Nephron progenitor cell (in vitro differentiated cells): ENCODE measurements around the gene PRIMPOL.

Source experiments
- DNase-seq: peaks from one replicate; pipeline ENCODE4 v3.0.0; 2021
- H3K27ac Mint-ChIP-seq: 2 replicates; pipeline ENCODE4 v1.8.0; 2021; ENCODE audit warnings: mild to moderate bottlenecking, moderate library complexity, mixed read lengths
- H3K27me3 Mint-ChIP-seq: 2 replicates; pipeline ENCODE4 v1.8.0; 2021; ENCODE audit warnings: mild to moderate bottlenecking, low read depth, mixed read lengths; ENCODE audit not compliant: poor library complexity
- H3K36me3 Mint-ChIP-seq: 2 replicates; pipeline ENCODE4 v1.8.0; 2021; ENCODE audit warnings: low read depth, mixed read lengths
- H3K4me1 Mint-ChIP-seq: 2 replicates; pipeline ENCODE4 v1.8.0; 2021; ENCODE audit warnings: mixed read lengths
- H3K4me3 Mint-ChIP-seq: 2 replicates; pipeline ENCODE4 v1.8.0; 2021; ENCODE audit warnings: mild to moderate bottlenecking, moderate library complexity, mixed read lengths
- H3K9me3 Mint-ChIP-seq: 2 replicates; pipeline ENCODE4 v1.8.0; 2021; ENCODE audit warnings: mild to moderate bottlenecking, moderate library complexity, mixed read lengths
- CTCF ChIP-seq: fragments of 200-600 bp; sonication (generic); IDR thresholded peaks from 2 replicates; pipeline ENCODE4 v1.5.0; 2021; ENCODE audit warnings: antibody characterized with exemption

The PRIMPOL gene

GRCh38 chr4:184628103-184628502 is 21.4 kb upstream of the PRIMPOL start:
- no peaks in the 10 kb centered on the region for H3K27me3 Mint-ChIP-seq
- H3K9me3 Mint-ChIP-seq, result peaks cover 7% of the 10 kb centered on the region
- no peak for TF ChIP-seq CTCF
- peaks cover 9% of the 10 kb centered on the region for H3K4me1 Mint-ChIP-seq
- no peak overlapping the region for H3K4me3 Mint-ChIP-seq
- peaks cover 86% of the 10 kb centered on the region for H3K36me3 Mint-ChIP-seq
- no peak for DNase-seq
- no peak overlapping the region for H3K27ac Mint-ChIP-seq

GRCh38 chr4:184632842-184633241 is 16.7 kb upstream of the PRIMPOL start:
- Mint-ChIP-seq H3K27me3 (no peaks in the 10 kb centered on the region), H3K36me3 (peaks cover 77% of the 10 kb centered on the region), H3K4me3 (no peak overlapping the region), H3K27ac (no peak overlapping the region), H3K9me3 (no peaks in the 10 kb centered on the region), H3K4me1 (no peaks in the 10 kb centered on the region)
- TF ChIP-seq CTCF, result no peak
- no peak for DNase-seq

DNA sequence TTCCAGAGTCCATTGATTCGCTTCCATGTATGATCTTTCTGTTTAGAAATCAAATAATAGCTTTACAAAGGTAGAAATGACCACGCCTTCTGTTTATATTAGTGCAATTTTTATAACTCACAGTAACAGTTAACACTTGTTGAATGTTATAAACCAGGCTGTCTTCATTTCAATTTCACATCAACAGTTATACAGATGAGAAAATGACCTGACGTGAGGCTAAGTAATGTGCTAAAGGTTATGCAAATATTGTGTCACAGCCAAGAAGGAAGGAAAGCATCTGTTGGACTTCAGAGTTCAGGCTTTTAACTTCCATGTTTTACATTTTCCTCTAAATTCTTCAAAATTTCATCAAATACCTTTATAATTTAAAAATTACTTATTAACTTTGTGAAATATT is 14.2 kb upstream of the PRIMPOL start:
- Mint-ChIP-seq H3K36me3 (peaks cover 73% of the 10 kb centered on the region), H3K4me1 (no peaks in the 10 kb centered on the region), H3K27ac (no peak overlapping the region), H3K27me3 (no peaks in the 10 kb centered on the region), H3K4me3 (no peak overlapping the region), H3K9me3 (no peaks in the 10 kb centered on the region)
- DNase-seq, result no peak
- TF ChIP-seq CTCF, result no peak

DNA sequence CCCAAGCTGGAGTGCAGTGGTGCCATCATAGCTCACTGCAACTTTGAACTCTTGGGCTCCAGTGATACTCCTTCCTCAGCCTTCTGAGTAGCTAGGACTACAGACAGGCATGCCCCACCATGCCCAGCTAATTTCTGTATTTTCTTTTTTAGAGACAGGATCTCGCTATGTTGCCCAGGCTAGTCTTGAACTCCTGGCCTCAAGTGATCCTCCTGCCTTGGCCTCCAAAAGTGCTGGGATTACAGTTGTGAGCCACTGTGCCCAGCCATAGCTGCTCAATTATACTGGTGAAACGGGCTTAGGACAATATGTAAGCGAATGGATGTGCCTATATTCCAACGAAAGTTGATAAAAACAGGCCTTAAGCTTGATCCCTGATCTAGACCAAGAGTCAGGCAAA is 13.4 kb upstream of the PRIMPOL start:
- no peaks in the 10 kb centered on the region for H3K4me1 Mint-ChIP-seq
- no peak for TF ChIP-seq CTCF
- no peak overlapping the region for H3K27ac Mint-ChIP-seq
- H3K36me3 Mint-ChIP-seq, result peaks cover 75% of the 10 kb centered on the region
- H3K9me3 Mint-ChIP-seq, result no peaks in the 10 kb centered on the region
- no peaks in the 10 kb centered on the region for H3K27me3 Mint-ChIP-seq
- H3K4me3 Mint-ChIP-seq, result no peak overlapping the region
- no peak for DNase-seq

DNA sequence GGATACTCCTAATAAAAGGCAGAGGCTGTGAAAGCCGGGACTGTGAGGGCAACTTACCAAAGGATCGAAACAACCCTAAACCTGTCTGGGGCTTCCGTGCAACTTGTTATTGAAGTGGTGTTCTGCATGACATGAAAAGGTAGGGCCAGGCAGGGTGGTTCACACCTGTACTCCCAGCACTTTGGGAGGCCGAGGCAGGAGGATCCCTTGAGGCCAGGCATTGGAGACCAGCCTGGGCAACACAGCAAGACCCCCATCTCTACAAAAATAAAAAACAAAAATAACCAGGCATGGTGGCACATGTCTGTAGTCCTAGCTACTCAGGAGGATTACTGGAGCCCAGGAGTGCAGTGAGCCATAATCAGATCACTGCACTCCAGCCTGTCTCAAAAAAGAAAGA is 12.6 kb upstream of the PRIMPOL start:
- Mint-ChIP-seq H3K27ac (peak overlapping the region; percentile 22), H3K36me3 (peaks cover 78% of the 10 kb centered on the region), H3K27me3 (no peaks in the 10 kb centered on the region), H3K4me3 (no peak overlapping the region), H3K9me3 (no peaks in the 10 kb centered on the region), H3K4me1 (no peaks in the 10 kb centered on the region)
- no peak for TF ChIP-seq CTCF
- DNase-seq, result no peak

DNA sequence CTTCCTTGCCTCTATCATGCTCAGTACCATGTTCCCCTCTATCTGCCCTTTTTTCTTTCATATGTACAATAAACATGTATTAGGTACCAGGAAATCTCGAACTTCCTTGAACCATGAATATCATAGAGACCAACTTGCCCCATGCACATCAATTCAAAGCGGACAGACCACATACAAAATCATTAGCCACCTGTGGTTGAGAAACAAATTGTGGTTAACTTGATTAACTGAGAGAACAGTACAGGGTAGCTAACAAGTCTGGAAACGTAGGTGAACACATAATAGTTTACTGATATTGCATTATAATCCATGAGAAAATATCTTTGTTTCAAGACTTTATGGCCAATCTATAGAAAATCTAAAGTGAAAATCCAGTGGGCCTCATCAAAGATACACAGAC is 8.5 kb upstream of the PRIMPOL start:
- DNase-seq, result no peak
- no peak overlapping the region for H3K4me3 Mint-ChIP-seq
- no peaks in the 10 kb centered on the region for H3K27me3 Mint-ChIP-seq
- H3K36me3 Mint-ChIP-seq, result peaks cover 69% of the 10 kb centered on the region
- TF ChIP-seq CTCF, result no peak
- no peak overlapping the region for H3K27ac Mint-ChIP-seq
- peaks cover 12% of the 10 kb centered on the region for H3K4me1 Mint-ChIP-seq
- H3K9me3 Mint-ChIP-seq, result no peaks in the 10 kb centered on the region
